ENCODE results near the gene PLEKHM3.

GRCh38 chr2:208042450-208042849 lies 17.1 kb upstream of the PLEKHM3 start:
- TF ChIP-seq CTCF (IDR thresholded peaks at IDR 0.05) (no peak), POLR2A (IDR thresholded peaks at IDR 0.05) (no peak)
